Measurements from ENCODE around the gene RABGAP1.

The RABGAP1 gene

GRCh38 chr9:123049589-123050222 lies 108.9 kb downstream of the RABGAP1 start:
- no peak for DNase-seq (ENCODE audit: low read depth)

GRCh38 chr9:123053046-123053445 lies 112.2 kb downstream of the RABGAP1 start:
- no peak for DNase-seq (ENCODE audit: low read depth)

- DNase-seq (ENCODE audit: low read depth) = no peak
Observed at GRCh38 chr9:123053711-123054110, 112.9 kb downstream of the RABGAP1 start.

GRCh38 chr9:123058834-123059233 lies 118.0 kb downstream of the RABGAP1 start:
- no peak for DNase-seq (ENCODE audit: low read depth)

GRCh38 chr9:123059472-123060220 lies 118.8 kb downstream of the RABGAP1 start:
- DNase-seq (ENCODE audit: low read depth) = no peak

- DNase-seq (ENCODE audit: low read depth) = no peak
Observed at GRCh38 chr9:123061216-123061615, 120.4 kb downstream of the RABGAP1 start.

- DNase-seq (ENCODE audit: low read depth) = no peak
Observed at GRCh38 chr9:123062351-123063176, 121.7 kb downstream of the RABGAP1 start.

GRCh38 chr9:123063177-123063598 lies 122.4 kb downstream of the RABGAP1 start:
- DNase-seq (ENCODE audit: low read depth) = no peak

- no peak for DNase-seq (ENCODE audit: low read depth)
Observed at GRCh38 chr9:123063896-123064295, 123.1 kb downstream of the RABGAP1 start.

GRCh38 chr9:123064716-123065115 lies 123.9 kb downstream of the RABGAP1 start:
- no peak for DNase-seq (ENCODE audit: low read depth)

- no peak for DNase-seq (ENCODE audit: low read depth)
Observed at GRCh38 chr9:123065196-123065595, 124.4 kb downstream of the RABGAP1 start.

- DNase-seq (ENCODE audit: low read depth) = no peak
Observed at GRCh38 chr9:123067136-123067535, 126.3 kb downstream of the RABGAP1 start.

GRCh38 chr9:123069010-123069481 lies 128.2 kb downstream of the RABGAP1 start:
- no peak for DNase-seq (ENCODE audit: low read depth)

- no peak for DNase-seq (ENCODE audit: low read depth)
Observed at GRCh38 chr9:123070198-123070597, 129.4 kb downstream of the RABGAP1 start.

GRCh38 chr9:123072407-123072995 lies 131.7 kb downstream of the RABGAP1 start:
- DNase-seq (ENCODE audit: low read depth) = no peak

GRCh38 chr9:123073441-123073840 lies 132.6 kb downstream of the RABGAP1 start:
- DNase-seq (ENCODE audit: low read depth) = no peak

- no peak for DNase-seq (ENCODE audit: low read depth)
Observed at GRCh38 chr9:123073991-123074422, 133.2 kb downstream of the RABGAP1 start.

- no peak for DNase-seq (ENCODE audit: low read depth)
Observed at GRCh38 chr9:123074628-123075027, 133.8 kb downstream of the RABGAP1 start.

GRCh38 chr9:123080444-123080843 lies 139.6 kb downstream of the RABGAP1 start:
- no peak for DNase-seq (ENCODE audit: low read depth)

GRCh38 chr9:123081824-123082223 lies 141.0 kb downstream of the RABGAP1 start:
- DNase-seq (ENCODE audit: low read depth) = no peak

- DNase-seq (ENCODE audit: low read depth) = no peak
Observed at GRCh38 chr9:123083680-123084079, 142.9 kb downstream of the RABGAP1 start.

- no peak for DNase-seq (ENCODE audit: low read depth)
Observed at GRCh38 chr9:123084256-123084655, 143.4 kb downstream of the RABGAP1 start.
